GM15510 (cell line): ENCODE measurements around the gene SLC38A1.

Experiments
- POLR2A ChIP-seq: IDR thresholded peaks from 3 replicates; pipeline ENCODE4 v1.6.1; 2011; ENCODE audit warnings: borderline replicate concordance; ENCODE audit not compliant: insufficient read length; ENCODE audit errors: extremely low read depth

SLC38A1 gene

GRCh38 chr12:46222636-46223035, 46.2 kb downstream of the SLC38A1 start:
- TF ChIP-seq POLR2A, result no peak

GRCh38 chr12:46221255-46222128, 47.4 kb downstream of the SLC38A1 start:
- no peak for TF ChIP-seq POLR2A

- TF ChIP-seq POLR2A, result no peak
Observed at GRCh38 chr12:46219877-46220655, 48.8 kb downstream of the SLC38A1 start.

GRCh38 chr12:46219132-46219876, 49.5 kb downstream of the SLC38A1 start:
- TF ChIP-seq POLR2A, result no peak

GRCh38 chr12:46218322-46219095, 50.3 kb downstream of the SLC38A1 start:
- TF ChIP-seq POLR2A, result no peak

GRCh38 chr12:46217541-46218321, 51.1 kb downstream of the SLC38A1 start:
- TF ChIP-seq POLR2A, result no peak

GRCh38 chr12:46214668-46215436, 54.0 kb downstream of the SLC38A1 start:
- no peak for TF ChIP-seq POLR2A

GRCh38 chr12:46212108-46212982, 56.5 kb downstream of the SLC38A1 start:
- TF ChIP-seq POLR2A, result no peak

- no peak for TF ChIP-seq POLR2A
Observed at GRCh38 chr12:46210873-46211439, 57.9 kb downstream of the SLC38A1 start.

- TF ChIP-seq POLR2A, result no peak
Observed at GRCh38 chr12:46209914-46210872, 58.6 kb downstream of the SLC38A1 start.
